Stimulated activated CD4-positive, alpha-beta T cell treated with anti-CD3 and anti-CD28 coated beads, Interleukin-2, amount 100 ng/mL, for 24 hours (primary cell): ENCODE results near the gene FAM83E.

Experiments
- DNase-seq, 2 donors: peaks; one replicate each; pipeline ENCODE4 v3.0.0-alpha.2; 2020

The FAM83E gene

DNA sequence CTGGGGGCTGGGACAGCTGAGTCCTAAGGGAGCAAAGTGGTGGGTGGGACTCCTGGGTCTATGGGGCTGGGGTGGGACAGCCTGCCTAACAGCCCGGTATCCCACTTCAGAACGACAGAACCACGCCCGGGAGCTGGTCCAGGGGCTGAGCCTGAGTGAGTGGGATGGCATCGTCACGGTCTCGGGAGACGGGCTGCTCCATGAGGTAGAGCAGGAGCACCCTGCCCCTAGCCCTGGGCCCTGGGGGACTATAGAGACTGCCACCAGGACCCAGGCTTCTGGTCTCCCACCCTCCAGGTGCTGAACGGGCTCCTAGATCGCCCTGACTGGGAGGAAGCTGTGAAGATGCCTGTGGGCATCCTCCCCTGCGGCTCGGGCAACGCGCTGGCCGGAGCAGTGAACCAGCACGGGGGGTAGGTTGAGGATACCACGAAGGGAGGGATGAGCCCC is 13.0 kb upstream of the FAM83E start:
- no peak for DNase-seq

DNA sequence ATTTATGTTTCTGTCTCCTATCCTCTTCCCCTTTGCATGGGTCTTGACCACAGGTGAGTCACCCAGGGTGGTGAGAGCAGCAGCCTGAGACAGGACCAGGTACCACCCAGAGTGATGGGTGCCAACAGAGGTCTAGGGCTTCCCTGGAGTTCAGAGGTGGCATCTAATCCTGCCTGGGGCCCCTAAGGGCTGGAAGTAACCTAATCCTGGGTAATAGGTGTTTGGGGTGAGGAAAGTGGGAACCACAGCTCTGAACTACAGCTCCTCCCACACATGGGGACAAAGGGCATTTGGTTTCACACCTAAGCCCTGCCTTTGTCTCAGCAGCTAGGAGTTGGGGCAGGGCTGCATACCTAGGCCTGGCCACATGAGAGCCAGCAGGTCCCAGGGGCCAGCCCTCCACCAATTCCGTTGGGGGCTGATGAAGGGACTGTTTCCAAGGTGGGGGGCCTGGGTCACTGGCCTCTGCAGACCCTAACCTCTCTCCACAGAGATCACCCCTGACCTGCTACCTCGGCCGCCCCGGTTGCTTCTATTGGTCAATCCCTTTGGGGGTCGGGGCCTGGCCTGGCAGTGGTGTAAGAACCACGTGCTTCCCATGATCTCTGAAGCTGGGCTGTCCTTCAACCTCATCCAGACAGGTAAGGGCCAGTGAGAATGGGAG is 12.5 kb upstream of the FAM83E start:
- DNase-seq: no peak

DNA sequence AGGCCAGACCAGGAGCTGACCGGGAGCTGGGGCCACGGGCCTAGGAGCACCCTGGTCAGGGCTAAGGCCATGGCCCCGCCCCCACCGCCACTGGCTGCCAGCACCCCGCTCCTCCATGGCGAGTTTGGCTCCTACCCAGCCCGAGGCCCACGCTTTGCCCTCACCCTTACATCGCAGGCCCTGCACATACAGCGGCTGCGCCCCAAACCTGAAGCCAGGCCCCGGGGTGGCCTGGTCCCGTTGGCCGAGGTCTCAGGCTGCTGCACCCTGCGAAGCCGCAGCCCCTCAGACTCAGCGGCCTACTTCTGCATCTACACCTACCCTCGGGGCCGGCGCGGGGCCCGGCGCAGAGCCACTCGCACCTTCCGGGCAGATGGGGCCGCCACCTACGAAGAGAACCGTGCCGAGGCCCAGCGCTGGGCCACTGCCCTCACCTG is 11.0 kb upstream of the FAM83E start:
- DNase-seq: no peak

DNA sequence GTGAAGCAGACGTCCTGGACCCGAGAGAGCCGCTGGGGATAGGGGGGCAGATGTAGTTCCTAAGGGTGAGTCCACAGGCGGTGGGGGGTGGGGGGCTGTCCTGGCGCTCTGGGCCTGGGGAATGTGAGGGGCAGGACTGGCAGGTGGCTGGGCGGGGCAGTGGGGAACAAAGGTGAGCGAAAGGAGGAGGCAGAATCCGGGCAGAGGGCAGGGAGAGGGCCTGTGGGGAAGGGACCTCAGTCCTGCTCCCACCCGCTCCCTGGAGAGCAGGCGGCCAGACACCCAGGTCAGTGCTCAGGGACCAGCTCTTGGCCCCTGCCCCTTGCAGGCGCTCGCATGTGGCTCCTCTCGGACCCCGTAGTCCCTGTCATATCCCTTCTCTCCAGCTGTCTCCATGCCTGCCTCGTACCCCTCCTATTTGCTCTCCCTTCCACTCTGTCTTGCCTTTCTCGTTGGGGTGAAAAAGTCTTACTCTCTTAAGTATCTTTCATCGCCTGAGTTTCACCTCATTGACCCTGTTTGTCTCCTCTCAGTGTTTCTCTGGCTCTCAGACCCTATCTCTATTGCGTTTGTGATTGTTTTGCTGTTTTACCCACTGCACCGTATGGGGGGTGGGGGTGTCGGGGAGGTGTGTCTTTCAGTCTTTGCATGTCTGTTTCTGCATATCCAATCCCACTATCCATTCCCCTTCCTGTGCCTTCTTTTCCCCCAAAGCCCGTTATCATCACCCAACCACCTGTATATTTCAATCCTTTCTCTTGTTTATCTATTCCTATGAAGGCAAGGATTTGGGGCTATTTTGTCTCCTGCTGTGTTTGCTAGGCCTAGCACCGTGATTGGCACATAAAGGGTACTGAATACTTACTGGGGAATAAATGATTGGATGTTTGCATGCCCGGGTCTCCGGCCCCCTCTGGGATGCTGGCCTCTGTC is 10.2 kb upstream of the FAM83E start:
- DNase-seq: no peak

DNA sequence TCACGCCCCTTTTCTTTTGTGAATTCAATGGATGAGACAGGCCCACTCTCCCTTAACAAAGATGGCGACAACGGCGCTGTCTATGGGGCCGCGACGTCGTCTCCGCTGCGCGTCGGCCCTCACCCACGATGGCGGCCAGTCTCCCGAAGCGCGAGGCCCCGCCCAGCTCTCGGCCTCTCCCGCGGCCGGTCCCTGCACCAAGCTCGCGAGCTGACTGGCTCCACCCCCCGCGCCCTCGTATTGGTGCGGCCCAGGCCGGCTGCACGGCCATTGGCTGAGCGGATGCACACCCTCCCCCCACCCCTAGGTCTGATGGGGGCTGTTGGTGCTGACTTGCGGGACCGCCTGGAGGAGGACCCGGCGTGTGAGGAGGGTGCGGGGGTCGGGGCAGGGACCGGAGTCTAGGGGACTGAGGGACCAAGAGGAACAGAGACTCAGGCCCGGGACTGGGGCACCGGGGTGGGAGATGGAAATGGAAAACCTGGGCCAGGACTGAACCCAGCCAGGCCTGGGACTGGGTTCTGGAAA is 9.3 kb upstream of the FAM83E start:
- DNase-seq: peak; percentile 98 to 99

DNA sequence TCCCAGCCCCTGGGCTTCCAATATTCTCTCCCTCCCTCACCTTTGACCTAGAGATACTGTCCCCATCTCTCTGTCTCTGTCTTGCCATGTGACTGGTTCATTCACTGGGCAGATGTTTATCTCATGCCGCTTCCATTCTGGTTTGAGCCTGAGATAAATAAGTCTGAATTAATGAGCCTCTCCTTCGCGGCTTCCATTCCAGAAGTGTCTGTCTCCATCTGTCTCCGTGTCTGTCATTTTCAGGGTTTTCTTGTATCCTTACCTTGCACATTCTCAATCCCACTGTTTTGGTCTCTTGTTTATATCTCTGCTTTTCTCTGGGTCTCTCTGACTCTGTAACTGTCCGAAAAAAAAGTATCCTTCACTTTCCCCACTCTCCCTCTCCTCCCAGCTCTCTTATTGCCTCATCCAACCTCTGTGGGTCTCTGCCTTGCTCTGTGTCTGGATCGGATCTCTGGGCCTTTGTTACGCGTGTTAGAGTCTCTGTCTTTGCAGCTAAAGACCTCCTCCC is 8.7 kb upstream of the FAM83E start:
- DNase-seq: no peak

DNA sequence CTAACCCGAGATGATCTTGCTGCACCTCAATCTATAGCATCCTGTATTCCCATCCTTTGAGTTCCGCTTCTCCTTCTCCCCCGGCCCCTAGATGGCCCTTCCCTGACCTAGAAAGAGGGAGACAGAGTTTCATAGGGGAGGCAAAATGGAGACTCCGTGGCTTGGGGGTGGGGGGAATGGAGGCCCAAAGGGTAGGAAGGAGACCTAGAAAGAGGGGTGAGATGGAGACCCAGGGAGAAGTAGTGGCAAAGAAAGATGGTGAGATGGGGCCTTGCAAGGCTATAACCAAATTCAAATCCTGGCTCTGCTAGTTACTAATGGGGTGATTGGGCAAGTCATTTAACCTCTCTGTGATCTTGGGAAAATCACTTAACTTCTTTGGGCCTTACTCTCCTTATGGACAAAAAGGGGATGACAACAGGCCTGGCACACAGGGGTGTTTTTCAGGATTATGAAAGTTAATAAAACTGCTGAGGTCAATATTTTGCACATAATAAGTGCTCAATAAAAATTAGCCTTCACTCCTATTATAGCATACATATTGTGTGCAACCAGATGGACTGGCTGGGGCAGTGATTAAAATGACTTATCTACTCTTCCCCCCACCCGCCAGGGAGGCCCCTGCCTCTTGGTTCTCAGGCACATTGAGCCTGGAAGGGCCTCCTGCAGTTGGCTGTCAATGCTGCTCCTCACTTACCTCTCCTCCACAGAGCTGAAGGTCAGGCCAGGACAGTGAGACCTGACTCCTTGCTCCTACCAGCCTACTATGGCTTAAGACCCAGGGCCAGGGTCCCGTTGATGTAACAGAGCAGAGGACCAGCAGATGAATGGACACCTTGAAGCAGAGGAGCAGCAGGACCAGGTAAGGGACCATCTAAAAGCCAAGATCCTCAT is 5.1 kb upstream of the FAM83E start:
- DNase-seq: no peak

DNA sequence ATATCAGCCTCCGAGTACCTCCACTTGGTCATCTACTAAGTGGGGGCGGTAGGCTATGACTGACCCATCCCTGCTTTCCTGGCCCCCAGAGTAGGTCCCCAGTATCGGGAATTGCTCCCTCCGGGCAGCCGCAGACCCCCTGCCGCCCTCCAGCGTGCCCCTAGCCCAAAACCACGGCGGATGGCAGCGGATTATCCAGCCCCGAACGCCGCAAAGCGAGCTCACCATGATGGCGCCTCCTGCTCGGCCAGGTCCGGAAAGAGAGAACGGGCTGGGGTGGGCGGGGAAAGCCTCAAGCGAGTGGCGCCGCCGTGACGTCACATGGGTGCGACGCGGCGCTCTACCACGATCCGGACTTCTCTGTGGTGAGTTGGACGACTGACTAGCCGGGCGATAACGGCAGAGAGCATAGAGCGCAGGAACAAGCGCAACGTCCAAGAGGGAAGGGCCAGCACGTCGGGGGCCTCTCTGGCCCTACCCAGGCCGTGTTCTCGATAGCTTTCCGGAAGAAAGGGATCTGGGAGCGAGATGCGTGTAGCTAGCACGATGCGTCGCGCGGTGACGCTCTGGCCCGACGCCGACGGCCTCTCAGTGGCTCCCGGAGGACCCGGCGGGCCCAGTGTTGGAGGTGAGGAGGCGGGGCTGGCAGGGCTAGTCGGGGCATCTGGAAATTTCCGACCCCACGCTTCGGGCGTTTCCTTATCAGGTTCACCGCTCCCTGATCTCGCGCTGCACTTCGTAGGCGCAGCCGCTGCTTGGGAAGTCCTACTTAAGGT is 4.2 kb upstream of the FAM83E start, which contains the start of the genes RPL18 and SPHK2:
Gene RPL18, minus strand, starts transcription at position 263 of the 776 bp plus-strand sequence. Its CDS starts 35 bp downstream, at position 228.
Gene SPHK2, plus strand, starts transcription at position 591 of the 776 bp plus-strand sequence. CDS start 1,009 bp downstream, outside the sequence.
- peak; percentile 95 to 96 for DNase-seq

DNA sequence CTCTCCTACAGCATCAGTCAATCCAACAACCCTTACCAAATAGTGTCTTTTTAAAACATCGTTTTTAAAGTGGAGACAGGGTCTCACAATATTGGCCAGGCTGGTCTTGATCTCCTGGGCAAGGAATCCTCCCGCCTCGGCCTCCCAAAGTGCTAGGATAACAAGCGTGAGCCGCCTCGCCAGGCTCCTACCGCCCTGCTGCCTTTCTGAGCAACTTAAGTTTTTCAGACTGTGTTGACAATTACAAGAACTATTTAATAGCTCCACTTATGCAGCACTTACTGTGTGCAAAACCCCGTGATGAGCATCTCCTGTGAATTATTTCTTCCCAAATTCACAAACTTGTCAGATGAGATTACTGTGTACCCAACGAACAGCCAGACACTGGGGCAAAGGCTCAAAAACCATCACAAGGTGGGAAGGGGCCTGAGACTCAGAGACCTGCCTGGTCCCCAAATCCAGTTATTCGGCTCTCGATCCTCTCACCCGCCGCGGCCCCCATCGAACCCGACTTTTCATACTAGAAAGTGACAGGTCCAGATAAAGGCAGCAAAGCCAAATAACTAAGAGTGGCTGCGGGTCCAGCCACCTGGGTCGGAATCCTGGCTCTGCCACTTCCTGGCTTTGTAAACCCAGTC is 3.5 kb upstream of the FAM83E start:
- DNase-seq: no peak

DNA sequence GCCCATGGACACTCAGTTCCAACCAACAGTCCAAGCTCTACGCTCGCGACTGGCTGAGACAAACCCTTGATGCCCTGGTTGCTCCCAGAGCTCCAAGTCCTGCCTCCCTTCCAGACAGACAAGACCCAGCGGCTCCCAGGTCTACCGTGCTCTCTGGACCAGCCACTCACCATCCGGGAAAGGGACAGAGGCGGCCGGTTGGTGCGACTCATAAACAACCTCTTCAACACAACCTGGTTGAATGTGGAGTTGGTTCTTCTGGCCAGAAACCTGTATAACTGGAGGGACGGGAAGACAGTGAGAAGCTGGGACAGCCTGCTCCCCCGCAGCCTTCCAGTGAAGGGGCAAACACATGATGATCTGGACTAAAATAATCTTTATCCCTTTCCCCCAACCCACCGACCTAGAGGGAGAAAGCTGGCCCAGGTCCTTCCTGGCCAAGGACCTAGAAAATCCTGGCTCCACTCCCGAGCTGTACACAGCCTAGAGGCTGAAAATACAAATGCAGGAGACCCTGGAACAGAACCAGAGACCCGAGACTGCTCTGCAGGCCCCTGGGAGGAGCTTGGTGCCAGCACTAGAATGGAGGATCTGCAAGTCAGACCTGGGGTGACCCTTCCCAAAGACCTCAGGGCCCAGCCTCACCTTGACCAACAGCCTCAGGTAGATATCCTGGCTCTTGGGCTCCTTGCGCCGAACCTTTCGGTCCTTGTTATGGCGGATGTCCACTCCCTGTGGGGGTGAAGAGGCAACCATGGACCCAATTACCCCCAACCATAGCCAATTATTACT is 2.5 kb upstream of the FAM83E start:
- DNase-seq: no peak

DNA sequence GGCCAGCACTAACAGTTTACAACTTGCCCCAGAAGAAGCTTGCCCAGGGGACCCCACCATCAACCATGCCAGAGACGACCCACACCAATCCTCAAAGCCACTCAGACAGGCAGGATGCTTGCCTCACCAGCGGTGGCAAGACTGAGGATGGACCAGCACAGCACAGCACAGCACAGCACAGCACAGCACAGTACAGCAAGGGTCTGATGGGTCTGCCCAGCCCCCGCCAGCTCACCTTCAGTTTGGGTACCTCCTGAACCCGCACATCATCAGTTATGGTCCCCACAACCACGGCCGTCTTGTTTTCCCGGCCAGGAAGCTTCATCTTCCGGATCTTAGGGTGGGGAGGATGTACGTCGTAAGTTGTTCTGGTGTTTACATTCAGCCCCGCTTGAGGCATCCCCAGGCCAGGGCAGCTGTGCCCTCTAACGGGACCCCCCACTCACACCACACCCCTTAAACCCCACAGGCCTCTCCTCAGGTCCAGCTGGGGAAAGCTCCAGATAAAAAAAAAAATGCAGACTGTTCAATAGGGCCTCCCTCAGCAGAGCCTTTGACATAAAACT is 1.7 kb upstream of the FAM83E start:
- no peak for DNase-seq

DNA sequence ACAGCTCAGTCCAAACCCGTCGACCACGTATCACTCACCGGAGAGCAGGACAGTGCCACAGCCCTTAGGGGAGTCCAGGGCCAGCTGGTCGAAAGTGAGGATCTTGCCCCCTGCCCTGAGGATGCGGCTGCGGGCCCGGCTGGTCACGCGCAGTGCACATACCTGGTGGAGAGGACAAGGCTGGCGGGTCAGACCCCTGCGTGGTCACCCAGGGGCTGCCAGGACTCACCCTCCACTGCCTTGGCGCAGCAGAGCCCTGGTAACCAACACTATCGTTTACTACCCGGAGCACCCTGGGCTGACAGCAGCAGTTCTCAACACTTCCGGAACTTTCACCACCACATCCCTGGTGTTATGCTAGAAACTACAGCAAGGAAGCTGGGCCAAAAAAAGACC is 1.2 kb upstream of the FAM83E start:
- no peak for DNase-seq

DNA sequence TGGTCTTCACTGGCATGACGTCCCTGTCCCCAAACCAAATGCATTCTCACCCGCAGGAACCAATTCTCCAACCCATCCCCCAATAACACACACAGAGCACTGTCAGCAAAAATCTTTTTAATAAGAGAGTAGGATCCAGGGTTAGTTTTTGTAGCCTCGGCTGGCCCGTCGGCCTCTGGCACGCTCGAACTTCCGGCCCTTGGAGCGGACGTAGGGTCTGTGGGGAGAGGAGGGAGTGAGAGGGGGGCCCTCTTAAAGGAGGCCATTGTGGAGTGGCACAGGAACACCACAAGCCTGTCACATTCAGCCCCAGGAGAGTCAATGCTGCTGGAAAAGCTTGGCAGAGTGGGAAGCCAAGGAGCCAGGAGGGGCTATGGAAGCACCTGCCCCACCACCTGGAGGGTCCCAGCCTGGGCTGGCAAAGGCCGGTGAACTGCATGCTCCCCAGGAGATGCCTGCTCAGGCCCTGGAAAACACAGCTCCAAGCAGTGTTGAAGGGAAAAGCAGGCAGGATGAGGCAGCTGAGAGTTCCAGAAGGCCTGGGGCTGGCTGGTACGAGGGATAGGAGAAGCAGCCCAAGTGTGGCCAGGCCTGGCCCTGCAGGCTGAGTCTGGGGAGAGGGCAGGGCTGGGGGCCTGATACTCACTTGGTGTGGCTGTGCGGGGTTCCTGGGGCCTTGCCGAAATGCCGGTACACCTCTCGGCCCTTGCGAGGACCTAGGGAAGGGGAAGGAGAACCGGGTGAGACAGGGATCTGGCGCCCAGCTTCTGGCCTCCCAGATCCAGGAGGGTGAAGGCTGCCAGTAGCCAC is 560 bp upstream of the FAM83E start:
- no peak for DNase-seq

DNA sequence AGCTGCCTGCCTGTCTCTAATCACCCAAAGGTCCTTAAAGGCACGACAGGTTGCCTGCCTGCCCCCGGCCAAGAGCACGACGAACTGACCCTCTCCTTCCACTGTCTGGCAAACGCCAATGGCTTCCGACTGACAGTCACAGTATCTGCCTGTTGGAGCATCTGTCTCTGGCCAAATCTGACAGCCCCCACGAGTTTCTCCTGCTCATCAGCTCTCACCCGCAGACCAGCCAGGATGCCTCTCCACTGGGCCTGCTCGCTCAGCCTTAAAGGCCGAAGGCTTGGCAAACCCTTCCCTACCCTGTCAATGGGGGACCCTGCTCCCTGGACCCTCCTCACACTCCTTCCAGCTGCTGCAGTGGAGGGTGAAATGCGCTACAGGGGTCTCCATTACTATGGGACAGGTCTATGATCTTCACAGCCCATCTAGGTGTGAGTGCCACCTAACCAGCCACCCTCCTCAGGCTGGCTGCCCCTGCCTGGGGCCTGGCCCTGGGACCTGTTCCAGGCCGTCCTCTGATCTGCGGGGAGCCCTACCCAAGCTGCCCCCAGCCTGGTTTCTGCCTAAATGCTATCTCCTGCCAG is 932 bp downstream of the FAM83E start:
- DNase-seq: no peak

DNA sequence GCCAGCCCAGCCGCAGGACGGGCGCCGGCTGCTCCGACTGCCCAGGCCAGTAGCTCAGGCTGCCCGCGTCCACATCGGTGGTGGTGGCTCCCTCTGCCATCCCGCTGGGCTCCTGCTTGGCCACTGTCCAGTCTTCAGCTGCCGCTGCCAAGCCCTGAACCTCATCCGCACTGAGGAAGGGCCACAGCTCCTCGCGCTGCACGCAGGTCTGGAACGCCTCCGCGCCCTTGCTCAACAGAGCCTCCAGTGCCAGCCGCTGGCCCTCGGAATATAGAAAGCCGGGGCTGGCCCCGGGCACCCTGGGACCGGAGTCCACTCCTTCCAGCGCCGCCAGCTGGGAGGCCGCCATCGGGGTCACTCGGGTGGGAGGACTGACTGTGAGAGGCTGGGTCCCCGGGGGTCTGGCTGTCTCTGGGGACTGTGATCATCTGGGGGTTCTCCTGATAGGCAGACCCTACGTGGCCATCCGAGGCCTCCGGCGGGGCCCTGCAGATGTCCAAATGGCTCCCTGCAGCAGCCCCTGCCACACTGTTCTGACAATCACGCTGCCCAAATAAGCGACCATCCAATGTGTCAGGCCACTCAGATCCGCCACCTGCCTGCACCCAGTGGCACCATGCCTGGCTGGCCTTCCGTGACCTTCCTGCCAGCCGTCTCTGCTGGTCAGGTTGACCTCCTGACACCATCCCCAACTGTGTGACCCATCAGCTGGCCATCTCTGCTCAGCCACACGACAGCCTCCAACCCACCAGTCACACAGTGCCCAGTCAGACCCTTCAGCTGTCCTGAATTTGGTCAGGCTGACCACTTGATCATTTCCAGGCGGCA is 1.6 kb downstream of the FAM83E start:
- no peak for DNase-seq

DNA sequence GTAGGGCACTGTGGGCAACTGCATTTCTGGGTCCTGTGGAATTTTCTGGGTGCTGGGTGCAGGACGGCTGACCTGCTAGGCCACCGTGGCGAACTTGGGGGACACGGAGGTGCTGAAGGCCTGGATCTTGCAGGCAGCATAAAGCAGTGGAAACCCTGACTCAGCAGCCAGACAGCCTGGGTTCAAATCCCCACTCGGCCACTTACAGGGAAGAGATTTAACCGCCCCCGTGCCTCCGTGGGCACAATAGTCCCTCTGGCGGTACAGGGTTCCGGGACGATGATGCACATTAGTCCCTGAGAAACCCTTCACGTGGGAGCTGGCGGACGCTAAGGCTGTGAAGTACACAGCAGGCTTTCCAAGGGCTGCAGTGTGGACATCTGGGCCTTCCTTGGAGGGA is 3.0 kb downstream of the FAM83E start:
- no peak for DNase-seq

DNA sequence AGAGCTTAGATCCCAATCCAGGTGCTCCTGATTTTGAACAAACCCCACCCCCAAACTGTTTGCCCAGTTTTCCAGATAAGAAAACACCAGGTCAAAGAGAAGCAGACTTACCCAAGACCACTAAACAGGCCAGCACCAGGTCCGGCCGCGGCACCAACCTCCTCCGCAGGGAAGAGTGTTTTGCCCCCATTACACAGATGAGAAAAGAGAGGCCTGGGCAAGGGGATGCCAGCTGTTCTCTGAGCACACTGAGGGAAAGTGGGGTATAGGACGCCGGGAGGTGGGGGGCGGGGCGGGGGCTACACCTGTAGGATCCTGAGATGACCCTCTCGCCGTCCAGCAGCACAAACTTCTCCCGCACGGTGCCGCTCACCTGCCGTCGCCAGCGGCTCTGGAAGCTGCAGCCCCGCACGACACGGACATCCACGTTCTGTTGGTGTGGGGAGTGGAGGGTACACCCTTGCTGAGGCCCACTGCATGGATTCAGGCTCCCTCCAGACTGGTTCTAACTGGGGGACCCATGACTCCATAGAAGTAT is 5.2 kb downstream of the FAM83E start:
- no peak for DNase-seq
